PFSK-1 (cell line): Measurements from ENCODE around the gene SS18L1.

Experiments
- FOXP2 ChIP-seq: optimal IDR thresholded peaks from 2 replicates; pipeline ENCODE3; 2011; ENCODE audit warnings: borderline replicate concordance, control low read depth, inconsistent platforms; ENCODE audit not compliant: insufficient read depth; ENCODE audit errors: extremely low read length, extremely low read depth
- POLR2AphosphoS5 ChIP-seq: IDR thresholded peaks from 2 replicates; pipeline ENCODE4 v1.6.1; 2012; ENCODE audit warnings: low read depth, mild to moderate bottlenecking, control low read depth, low read length, moderate library complexity
- REST ChIP-seq, 2 experiments: IDR thresholded peaks; 2 replicates each; pipeline versions ENCODE4 v1.6.1 to v1.8.0; 2011 to 2012; ENCODE audit warnings: low read depth in 2 of 2, low read length in 2 of 2, control low read depth in 1 of 2, inconsistent platforms in 1 of 2, mild to moderate bottlenecking in 1 of 2, moderate library complexity in 1 of 2; ENCODE audit not compliant: insufficient read depth in 1 of 2
- SIN3A ChIP-seq: IDR thresholded peaks from 2 replicates; pipeline ENCODE4 v1.6.1; 2012; ENCODE audit warnings: mild to moderate bottlenecking, low read length, moderate library complexity, borderline replicate concordance; ENCODE audit not compliant: insufficient read depth
- TAF1 ChIP-seq: IDR thresholded peaks from 2 replicates; pipeline ENCODE4 v1.6.1; 2012; ENCODE audit warnings: low read length, control low read depth, borderline replicate concordance; ENCODE audit not compliant: insufficient read depth

SS18L1 gene

GRCh38 chr20:62138912-62139311, 4.7 kb upstream of the SS18L1 start:
- TF ChIP-seq POLR2AphosphoS5 (peak; percentile 14; the same call in 1 of the 2 replicates), FOXP2 (no peak)

GRCh38 chr20:62139636-62140035, 3.9 kb upstream of the SS18L1 start:
- TF ChIP-seq REST (IDR thresholded peaks at IDR 0.05; ENCODE audit: insufficient read depth in 1 of 2, low read depth in 2 of 2, low read length in 2 of 2) (no peak), FOXP2 (no peak), SIN3A (no peak), TAF1 (no peak), POLR2AphosphoS5 (no peak)

GRCh38 chr20:62141043-62141396, 2.5 kb upstream of the SS18L1 start:
- TF ChIP-seq FOXP2 (no peak), TAF1 (no peak), REST (IDR thresholded peaks at IDR 0.05; ENCODE audit: insufficient read depth in 1 of 2, low read depth in 2 of 2, low read length in 2 of 2) (no peak), POLR2AphosphoS5 (no peak), SIN3A (no peak)

GRCh38 chr20:62141397-62142251, 1.9 kb upstream of the SS18L1 start:
- no peak for TF ChIP-seq POLR2AphosphoS5
- TF ChIP-seq SIN3A = no peak
- TF ChIP-seq TAF1 = no peak
- TF ChIP-seq REST (IDR thresholded peaks at IDR 0.05; ENCODE audit: insufficient read depth in 1 of 2, low read depth in 2 of 2, low read length in 2 of 2) = no peak
- TF ChIP-seq FOXP2 = no peak

GRCh38 chr20:62142252-62143080, 1.1 kb upstream of the SS18L1 start:
- TF ChIP-seq REST (IDR thresholded peaks at IDR 0.05; ENCODE audit: insufficient read depth in 1 of 2, low read depth in 2 of 2, low read length in 2 of 2) (no peak), SIN3A (0 out of 2 replicates have a peak, but pooled peaks have one; percentile 44), TAF1 (no peak)
